GM21717 (cell line): Measurements from ENCODE around the gene LRRK1.

Experiments used
- ATAC-seq: cut with Tn5 transposase; IDR thresholded peaks from one replicate; pipeline ENCODE4 v1.9.1; 2021; ENCODE audit warnings: mild to moderate bottlenecking, moderate library complexity; ENCODE audit not compliant: unreplicated experiment

LRRK1 gene

DNA sequence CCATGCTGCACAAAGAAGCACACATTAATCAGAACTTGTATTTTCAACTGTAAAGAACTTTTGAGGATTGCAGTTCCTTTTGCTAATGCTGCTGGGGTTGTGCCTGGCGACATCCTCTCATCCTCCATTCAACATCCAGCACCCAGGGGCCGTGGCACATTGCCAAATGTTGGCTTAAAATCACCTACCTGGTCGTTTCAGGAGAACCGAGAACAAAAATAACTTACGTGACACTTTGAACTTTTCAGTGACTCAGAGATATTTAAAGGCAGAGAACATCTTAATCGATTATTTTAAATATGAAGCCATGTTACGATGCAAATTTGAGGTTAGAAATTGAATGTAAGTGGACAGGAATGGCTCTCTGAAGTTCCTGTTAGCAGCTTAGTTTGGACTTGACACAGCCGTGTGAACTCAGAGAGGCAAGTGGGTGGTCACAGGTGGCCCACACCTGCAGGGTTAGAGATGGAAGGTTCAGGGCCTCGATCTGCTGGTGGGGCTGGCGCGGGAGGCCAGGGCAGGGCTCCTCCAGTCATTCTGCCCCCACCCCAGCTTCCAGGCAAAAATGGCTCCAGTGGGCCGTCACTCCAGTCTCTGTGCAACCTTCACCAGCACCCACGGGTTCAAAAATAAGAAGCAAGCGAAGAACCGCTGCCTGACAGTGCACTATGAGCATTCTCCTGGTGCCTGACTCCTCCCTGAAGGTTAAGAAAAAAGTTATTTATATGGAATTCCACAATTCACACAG, 12.2 kb downstream of the LRRK1 start:
- peak; percentile 57 for ATAC-seq

DNA sequence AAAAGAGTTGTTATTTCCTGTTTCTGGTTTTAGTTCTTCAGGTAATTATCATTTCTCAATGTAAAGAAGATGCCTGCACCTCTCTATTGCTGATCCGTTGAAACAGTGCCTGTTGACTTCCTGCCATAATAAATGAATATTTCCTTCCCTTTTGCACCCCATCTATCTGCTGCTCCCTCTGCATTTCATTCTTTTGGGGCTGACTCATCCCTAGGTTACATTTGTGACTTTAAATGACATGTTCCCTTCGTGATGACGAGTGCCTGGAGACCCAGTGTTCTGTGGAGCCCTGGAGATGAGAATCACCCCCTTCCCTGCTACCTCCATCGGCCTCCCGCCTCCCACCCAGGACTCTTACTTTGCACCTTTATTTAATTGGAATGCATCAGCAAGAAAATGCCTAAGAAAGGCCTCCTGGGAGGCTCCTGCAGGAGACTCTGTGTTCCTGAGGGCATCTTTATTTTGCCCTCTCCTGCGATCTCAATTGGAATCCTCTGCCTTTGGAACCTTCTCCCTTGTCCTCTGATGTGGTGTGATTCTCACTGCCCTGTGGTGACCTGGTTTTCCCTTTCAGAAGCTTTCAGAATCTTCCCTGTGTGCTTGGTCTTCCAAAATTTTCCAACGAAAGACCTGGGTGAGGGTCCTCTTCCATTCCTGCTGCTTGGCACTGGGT, 13.7 kb downstream of the LRRK1 start:
- ATAC-seq: no peak

DNA sequence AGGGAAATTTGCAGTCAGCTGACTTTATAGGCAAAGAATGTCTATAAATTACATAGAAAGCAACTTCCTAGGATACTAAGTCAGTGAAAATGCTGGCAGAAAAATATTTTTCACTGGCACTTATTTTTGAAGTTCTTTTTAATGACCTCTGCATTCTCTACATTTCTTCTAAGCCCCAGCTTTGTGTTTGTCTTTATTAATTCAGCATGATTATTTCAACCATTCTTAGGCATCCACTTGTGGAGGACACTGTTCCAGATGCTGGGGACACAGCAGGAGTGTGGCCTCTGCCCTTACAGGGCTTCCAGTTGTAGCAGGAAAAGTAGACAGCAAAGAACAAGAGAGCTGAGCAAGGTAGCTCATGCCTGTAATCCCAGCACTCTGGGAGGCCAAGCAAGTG, 15.0 kb downstream of the LRRK1 start:
- no peak for ATAC-seq

DNA sequence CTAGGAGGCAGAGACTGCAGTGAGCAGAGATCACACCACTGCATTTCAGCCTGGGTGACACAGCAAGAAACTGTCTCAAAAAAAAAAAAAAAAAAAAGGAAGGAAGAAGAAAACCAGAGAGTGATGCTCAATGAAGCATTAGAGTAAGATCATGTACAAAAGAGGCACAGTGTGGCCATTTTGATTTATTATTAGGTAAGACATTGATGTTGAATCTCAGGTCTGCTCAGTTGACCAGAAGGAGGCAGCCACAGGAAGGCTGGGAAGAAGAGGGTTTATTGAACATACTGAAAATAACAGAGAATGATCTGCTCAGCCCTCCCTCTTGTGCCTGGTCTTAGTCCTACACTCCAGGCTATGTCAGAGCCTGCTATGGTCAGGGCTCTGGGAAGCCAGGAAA, 15.6 kb downstream of the LRRK1 start:
- no peak for ATAC-seq

DNA sequence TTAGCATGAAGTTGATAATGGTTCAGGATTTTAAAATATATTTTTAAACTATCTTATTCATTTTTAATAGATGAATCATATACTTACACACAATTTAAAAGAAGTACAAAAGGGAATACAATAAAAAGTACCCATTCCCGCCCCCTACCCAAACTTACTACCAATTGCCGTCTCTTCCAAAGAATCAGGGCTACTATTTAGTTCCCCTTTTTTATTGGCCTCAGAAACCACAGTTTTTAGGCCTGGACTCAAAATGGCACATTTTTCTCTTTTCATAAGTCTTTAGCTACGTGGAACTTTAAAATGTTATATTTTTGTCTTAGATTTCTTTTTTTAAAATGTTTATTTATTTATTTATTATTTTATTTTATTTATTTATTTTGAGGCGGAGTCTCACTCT, 18.0 kb downstream of the LRRK1 start:
- no peak for ATAC-seq

DNA sequence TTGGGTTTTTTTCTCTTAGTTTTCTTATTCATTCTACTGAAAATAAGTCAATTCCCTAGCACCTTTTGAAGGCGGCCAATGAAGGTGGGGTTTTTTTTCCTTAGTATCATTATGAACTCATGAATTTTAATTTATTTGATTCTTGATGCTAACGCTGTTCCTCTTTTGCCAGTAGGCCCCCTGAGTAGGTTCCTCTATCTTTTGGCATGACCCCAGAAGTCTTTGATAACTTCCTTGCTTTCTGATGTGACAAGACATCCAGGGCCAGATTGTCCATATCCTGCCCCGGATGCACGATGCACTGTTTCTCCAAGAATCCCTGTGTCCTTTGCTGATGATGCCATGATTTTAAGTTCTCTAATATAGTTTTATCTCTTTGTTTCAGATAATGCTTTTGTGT, 20.6 kb downstream of the LRRK1 start:
- no peak for ATAC-seq

DNA sequence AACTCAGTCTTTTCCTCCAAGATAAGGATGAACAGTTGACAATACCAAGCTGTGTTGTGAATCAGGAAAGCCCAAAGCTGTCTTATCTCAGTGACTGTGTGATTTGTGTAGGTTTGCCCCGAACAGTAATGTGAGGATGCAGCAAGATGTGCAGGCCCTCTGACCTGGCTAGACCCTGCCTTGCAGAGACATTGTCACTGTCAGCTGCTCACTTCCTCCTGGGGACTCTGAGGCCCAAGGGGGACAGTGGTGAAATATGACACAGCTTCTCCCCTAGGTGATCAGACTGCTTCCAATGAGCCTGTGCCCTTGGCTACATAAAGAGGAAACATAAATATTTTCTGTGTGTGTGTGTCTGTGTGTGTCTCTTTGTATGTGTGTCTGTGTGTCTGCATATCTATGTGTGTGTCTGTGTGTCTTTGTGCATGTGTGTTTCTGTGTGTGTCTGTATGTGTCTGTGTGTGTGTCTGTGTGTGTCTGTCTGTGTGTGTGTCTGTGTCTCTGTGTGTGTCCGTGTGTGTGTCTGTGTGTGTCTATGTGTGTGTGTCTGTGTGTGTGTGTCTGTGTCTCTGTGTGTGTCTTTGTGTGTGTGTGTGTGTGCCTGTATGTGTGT, 21.7 kb downstream of the LRRK1 start:
- ATAC-seq: peak; percentile 65

DNA sequence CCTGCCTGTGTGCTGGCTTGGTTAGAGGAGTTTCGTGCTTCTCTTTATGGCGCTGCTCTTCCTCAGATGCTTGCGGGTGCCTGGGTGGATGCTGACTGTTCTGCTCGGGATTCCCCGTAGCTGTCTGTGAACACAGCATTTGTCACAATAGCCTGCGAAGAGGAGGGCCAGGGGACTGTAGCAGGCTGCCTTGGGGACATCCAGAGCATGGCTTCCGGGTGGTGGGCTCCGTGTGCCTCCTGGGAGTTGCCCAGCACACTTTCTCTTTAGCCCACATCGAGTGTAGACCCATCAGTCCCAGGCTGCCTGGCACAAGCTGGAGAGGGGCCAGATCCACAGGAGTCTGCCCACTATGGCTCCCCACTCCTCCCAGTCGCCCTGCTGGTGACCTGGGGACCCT, 22.4 kb downstream of the LRRK1 start:
- peak; percentile 73 for ATAC-seq

DNA sequence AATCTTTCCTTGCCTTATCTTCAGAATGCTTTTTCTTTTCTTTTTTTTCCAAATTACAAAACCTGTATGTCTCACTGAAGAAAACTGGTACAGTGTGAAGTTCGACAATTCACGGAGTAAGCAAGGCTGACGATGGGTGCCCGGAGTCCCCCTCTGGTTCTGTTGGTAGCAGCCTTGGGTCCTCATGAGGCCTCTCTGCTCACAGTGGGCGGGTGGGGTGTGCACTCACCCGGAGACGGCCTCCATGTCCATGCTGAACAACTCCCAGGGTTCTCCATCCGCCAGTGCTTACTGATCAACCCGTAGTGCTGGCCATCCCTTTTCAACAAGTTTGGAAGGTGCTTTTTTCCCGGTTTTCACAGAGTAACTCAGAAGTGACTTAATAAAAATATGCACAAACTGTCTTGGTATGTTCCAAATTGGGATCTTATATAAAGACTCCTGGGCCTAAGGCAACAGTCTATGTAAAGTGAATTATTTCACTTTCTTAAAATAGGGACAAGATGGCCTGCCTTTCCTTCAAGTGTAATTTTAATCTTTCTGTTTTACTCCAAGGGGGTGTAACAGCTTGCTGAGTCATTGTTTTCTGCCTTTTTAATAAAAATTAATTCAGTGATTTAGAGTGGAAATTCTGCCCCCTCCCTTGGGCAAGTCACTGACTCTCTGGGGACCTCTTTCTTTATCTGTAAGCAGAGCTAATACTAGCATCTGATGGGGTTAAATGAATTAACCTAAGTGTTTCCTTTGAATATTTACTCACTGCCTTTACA, 23.7 kb downstream of the LRRK1 start:
- ATAC-seq: no peak

DNA sequence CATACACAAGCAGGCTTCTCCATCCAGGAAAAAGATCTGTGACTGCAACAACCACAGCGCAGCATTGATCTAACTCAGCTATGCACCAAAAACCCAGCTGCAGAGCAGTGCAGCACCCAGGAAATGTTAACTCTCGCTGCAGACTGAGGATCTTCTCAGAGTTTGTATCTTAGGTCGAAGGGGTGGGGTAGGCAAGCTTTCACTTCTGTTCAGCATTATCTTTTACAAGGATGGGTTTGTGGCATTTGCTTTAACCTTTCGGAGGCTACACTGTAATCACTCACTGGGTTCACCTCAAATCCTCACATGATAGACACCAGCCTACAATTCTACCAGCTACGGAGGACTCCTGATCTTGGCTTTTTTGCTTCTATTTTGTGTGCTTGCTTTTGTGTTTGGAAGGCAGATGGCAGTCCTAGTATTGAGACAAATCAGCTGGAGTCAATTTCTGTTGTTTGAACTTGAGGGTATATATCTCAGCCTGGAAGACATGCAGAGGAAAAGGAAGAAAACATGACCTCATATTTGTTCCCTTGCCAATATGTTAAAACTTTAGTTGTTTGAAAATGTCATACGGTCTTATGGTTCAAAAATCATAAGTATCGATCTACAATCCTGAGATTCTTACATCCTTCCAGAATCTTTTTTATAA, 25.2 kb downstream of the LRRK1 start:
- ATAC-seq: no peak

DNA sequence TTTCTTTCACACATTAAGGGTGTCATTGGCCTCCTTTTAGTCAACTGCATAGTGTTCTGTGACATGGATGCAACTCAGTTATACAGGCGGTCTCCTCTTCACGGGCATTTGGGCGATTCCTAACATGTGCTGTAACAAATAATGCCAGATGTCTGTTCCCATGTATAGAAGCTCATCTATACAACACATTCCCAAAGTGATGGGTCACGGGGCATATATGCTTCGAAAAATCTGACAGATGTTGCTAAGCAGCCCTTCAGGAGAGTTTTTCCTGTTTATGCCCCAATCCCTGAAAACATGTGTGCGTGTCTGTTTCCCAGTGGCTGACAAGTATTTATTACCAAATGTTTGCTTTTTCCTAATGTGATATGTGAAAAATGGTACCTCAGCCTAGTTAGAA, 25.8 kb downstream of the LRRK1 start:
- no peak for ATAC-seq

DNA sequence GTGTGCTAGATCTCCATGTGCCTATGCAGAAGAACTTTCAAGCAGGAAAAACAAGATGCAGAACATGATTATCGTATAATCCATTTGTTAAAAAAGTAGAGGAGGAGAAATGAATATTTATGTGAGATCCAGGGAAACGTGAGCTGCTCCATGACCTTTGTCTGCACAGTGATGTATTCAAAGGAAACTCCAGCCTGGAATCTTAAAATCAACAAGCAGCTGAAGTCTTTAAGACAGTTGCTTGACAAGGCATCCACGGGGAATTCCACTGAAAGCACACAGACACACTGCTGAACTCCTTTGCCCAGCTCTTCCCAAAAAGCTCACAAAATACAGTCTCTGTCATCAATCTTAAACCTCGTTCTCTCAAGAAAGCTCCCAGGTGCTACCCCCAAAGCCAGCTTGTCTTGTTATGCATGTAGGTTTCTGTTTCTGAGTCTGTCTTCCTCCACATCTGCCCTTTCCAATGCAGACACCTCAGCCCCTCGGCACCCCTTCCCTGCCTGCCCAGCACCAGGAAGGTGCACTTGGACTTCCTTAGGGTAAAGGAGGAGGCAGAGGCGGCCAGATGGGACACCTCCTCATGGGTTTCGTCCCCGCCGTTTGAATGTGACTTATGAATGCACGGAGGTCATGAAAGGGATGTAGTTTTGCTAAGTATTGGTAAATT, 28.7 kb downstream of the LRRK1 start:
- ATAC-seq: no peak

DNA sequence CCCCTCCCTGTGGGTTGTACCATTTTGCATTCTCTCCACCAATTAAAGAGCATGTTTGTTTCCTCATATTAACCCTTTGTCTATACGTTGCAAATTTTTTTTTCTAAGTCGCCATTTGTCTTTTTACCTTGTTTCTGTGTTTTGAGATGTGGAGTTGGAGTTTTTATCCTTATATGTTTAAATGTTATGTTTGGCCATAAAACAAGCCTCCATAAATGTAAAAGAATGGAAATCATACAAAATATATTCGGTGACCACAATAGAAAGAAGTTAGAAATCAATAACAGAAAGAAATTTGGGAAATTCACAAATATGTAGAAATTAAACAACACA, 29.2 kb downstream of the LRRK1 start:
- ATAC-seq: no peak

DNA sequence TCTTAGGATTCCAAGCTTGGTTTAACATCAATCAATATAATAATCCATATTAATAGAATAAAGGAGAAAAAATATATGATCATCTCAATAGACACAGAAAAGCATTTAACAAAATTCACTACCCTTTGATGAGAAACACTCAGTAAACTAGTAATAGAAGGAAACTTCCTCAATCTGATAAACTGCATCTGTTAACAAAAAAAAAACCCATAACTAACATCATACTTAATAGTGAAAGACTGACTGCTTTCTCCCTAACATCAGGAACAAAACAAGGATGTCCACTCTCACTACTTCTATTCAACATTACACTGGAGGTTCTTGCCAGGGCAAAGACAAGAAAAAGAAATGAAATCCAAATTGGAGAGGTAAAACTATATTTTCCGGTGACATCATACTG, 30.5 kb downstream of the LRRK1 start:
- ATAC-seq: no peak

DNA sequence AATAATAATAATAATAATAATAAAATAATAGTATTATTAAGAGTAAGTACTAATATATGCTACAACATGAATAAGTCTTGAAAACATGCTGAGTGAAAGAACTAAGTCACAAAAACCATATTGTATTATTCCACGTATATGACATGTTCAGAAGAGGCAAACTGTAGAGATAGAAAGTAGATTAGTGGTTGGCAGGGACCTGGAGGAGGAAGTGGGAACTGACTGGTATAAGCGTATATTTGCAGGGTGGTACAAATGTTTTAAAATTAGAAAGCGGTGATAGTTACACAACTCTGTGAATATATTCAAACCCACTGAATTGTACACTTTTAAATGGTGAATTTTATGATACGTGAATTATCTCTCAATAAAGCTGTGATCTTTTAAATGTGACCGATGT, 32.8 kb downstream of the LRRK1 start:
- no peak for ATAC-seq

DNA sequence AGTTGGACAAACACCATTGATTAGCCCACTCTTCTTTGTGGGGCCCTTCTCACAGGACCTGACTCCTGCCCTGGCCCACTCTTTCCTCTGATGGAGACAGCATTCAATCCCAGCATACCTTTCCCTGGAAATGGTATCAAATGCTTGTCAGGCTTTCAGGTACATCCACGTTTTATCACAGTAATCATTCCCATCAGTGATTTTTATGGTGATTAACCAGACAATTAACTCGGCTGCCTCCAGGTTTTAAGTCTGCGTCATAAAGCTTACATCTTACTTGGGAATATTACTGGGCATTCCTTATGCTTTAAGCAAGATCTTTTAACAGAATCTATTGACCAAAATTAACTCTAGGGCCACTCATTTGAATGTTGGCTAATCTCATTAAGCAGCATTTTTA, 33.4 kb downstream of the LRRK1 start:
- ATAC-seq: no peak

DNA sequence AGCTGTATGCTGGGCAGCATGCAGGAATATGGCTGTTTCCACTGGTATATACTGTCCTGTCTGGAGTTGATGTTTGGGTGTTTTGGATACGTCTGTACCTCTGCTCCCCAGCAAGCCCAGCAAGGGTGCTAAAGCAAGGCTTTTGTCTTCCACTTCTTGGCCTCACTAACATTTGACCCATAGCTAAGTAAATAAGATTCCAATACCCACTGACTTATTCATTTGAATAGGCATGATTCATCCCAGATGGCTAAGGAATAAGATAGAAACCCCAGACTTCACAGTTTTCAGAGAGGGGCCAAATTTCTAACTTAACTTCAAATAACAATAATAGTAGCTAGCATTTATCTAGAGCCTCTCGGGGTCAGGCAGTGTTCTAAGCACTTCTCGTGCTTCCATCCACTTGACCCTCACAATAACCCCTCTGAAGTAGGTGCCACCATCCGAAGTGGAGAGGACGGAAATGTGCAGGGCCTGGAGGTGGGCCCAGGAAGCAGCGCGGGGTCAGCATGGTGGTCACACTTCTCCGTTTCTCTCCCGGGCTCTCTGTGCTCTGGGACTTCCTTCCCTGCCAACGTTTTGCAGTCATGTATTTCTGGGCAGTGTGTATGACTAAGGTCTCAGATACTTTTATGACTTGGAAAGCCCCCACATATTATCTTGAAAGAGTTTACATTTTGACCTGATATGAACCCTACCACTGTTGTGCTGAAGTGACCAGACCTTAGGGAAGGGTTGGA, 39.3 kb downstream of the LRRK1 start:
- no peak for ATAC-seq

DNA sequence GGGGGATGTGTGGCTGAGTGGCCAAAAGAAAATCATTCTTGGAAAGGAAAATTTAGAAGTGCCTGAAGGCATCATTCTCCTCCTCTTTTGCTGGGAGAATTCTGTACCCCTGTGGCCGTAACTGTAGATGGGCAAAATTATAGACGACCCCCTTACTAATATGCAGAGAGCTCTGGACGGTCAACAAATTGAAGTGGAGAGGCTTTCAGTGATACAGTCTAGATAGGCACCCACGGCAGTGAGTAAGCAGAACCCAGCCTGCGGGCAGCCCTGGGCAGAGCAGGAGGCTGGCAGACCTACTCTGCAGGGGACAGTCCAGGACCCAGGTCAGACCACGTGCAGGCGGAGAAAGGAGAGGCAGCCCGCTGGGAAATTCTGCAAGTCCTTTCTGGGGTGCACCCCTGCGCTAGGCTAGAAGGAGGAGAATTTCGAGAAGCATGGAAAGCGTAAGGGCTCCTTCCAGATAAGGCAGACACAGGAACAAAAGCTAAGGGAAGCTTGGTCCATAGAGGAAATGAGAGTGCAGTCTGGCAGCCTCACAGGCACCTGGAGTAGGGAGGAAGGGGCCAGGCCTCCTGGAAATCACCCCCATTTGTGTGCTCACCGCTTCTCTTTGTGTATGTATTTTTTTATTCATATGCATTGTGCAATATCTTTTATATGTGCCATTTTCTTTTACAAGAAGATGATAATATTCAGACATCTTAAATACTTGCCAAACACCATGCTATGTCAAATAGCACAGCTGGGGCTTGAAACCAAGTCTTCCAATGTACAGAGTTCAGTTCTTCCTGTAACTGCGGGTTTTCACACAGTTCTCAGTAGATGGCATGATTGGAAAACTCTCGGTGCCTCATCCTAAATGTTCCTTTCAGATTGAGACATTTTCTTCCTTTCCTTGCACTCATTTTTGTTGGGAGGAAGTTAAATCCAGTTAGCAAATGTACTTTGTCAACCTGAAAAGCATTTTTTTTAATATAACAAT, 40.2 kb downstream of the LRRK1 start:
- ATAC-seq: no peak

DNA sequence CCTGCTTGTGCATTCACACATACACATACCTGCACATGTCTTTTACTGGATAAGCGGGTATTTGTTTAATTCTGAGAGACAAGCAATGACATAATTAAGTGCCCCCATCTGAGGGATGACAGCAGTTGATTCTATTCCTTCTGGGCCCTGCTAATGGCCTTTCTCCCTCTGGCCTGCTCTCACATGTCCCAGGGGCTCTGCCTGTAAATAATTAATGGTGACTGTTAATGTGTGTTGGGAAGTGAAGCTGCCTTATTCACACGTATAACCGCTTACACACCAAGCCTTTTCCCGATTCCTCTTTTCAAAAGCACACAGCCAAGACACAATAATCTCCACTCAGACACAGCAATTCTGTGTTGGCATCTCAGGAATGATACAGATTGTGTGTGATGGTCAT, 47.8 kb downstream of the LRRK1 start:
- ATAC-seq: no peak
